Measurements from ENCODE around the gene ALKAL2. TPM values are rescaled to one million over a fixed set of nuclear protein-coding genes. Genes with fewer than 3 reads are reported as not detected.

The ALKAL2 gene
- total RNA-seq, 1 experiment from 2014 or later = 3.5 TPM

DNA sequence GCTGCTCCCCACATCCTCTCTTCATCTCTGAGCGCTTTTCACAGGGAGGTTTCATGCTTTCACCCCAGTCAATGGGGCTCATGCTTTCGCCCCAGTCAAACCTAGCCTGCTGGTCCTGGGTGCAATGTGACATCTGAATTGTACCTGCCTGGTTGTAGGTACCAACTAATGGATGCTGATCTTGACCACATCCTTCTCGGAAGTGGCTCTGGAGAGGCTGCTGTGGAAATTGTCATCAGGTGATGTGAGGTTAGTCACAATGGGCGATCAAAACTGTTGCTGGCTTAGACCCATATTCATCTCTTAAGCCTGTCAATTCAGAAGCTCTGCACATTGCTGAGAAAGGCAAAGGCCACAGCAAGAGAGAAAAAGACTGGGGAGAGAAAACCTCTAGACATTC lies 32.7 kb upstream of the ALKAL2 start:
- ChIA-PET CTCF (no interaction called here), POLR2A (no interaction called here)
- TF ChIP-seq ESRRA (CRISPR knock-in tag; IDR thresholded peaks at IDR 0.05; ENCODE audit: borderline replicate concordance) (no peak), GRHL2 (CRISPR knock-in tag; IDR thresholded peaks at IDR 0.05; ENCODE audit: insufficient replicate concordance, severe bottlenecking) (no peak), MYBL2 (CRISPR knock-in tag; IDR thresholded peaks at IDR 0.05) (no peak), NFATC4 (CRISPR knock-in tag; IDR thresholded peaks at IDR 0.05) (no peak), ZNF396 (CRISPR knock-in tag; IDR thresholded peaks at IDR 0.05; ENCODE audit: borderline replicate concordance) (no peak), PRRX2 (CRISPR knock-in tag; IDR thresholded peaks at IDR 0.05) (no peak), TEAD1 (CRISPR knock-in tag; IDR thresholded peaks at IDR 0.05) (no peak), IRF2 (CRISPR knock-in tag; IDR thresholded peaks at IDR 0.05; ENCODE audit: borderline replicate concordance, low read depth) (no peak)
- TF ChIP-seq, protein P1, sequence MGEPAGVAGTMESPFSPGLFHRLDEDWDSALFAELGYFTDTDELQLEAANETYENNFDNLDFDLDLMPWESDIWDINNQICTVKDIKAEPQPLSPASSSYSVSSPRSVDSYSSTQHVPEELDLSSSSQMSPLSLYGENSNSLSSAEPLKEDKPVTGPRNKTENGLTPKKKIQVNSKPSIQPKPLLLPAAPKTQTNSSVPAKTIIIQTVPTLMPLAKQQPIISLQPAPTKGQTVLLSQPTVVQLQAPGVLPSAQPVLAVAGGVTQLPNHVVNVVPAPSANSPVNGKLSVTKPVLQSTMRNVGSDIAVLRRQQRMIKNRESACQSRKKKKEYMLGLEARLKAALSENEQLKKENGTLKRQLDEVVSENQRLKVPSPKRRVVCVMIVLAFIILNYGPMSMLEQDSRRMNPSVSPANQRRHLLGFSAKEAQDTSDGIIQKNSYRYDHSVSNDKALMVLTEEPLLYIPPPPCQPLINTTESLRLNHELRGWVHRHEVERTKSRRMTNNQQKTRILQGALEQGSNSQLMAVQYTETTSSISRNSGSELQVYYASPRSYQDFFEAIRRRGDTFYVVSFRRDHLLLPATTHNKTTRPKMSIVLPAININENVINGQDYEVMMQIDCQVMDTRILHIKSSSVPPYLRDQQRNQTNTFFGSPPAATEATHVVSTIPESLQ (CRISPR knock-in tag; IDR thresholded peaks at IDR 0.05) = no peak
- TF ChIP-seq, protein P2, sequence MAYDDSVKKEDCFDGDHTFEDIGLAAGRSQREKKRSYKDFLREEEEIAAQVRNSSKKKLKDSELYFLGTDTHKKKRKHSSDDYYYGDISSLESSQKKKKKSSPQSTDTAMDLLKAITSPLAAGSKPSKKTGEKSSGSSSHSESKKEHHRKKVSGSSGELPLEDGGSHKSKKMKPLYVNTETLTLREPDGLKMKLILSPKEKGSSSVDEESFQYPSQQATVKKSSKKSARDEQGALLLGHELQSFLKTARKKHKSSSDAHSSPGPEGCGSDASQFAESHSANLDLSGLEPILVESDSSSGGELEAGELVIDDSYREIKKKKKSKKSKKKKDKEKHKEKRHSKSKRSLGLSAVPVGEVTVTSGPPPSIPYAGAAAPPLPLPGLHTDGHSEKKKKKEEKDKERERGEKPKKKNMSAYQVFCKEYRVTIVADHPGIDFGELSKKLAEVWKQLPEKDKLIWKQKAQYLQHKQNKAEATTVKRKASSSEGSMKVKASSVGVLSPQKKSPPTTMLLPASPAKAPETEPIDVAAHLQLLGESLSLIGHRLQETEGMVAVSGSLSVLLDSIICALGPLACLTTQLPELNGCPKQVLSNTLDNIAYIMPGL (CRISPR knock-in tag; IDR thresholded peaks at IDR 0.05) = no peak
- TF ChIP-seq, protein P3, sequence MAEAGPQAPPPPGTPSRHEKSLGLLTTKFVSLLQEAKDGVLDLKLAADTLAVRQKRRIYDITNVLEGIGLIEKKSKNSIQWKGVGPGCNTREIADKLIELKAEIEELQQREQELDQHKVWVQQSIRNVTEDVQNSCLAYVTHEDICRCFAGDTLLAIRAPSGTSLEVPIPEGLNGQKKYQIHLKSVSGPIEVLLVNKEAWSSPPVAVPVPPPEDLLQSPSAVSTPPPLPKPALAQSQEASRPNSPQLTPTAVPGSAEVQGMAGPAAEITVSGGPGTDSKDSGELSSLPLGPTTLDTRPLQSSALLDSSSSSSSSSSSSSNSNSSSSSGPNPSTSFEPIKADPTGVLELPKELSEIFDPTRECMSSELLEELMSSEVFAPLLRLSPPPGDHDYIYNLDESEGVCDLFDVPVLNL (CRISPR knock-in tag; IDR thresholded peaks at IDR 0.05; ENCODE audit: borderline replicate concordance, low read depth) = no peak
- TF ChIP-seq, protein P4, sequence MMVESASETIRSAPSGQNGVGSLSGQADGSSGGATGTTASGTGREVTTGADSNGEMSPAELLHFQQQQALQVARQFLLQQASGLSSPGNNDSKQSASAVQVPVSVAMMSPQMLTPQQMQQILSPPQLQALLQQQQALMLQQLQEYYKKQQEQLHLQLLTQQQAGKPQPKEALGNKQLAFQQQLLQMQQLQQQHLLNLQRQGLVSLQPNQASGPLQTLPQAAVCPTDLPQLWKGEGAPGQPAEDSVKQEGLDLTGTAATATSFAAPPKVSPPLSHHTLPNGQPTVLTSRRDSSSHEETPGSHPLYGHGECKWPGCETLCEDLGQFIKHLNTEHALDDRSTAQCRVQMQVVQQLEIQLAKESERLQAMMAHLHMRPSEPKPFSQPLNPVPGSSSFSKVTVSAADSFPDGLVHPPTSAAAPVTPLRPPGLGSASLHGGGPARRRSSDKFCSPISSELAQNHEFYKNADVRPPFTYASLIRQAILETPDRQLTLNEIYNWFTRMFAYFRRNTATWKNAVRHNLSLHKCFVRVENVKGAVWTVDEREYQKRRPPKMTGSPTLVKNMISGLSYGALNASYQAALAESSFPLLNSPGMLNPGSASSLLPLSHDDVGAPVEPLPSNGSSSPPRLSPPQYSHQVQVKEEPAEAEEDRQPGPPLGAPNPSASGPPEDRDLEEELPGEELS (CRISPR knock-in tag; IDR thresholded peaks at IDR 0.05) = no peak
- TF ChIP-seq, protein P5, sequence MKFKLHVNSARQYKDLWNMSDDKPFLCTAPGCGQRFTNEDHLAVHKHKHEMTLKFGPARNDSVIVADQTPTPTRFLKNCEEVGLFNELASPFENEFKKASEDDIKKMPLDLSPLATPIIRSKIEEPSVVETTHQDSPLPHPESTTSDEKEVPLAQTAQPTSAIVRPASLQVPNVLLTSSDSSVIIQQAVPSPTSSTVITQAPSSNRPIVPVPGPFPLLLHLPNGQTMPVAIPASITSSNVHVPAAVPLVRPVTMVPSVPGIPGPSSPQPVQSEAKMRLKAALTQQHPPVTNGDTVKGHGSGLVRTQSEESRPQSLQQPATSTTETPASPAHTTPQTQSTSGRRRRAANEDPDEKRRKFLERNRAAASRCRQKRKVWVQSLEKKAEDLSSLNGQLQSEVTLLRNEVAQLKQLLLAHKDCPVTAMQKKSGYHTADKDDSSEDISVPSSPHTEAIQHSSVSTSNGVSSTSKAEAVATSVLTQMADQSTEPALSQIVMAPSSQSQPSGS (CRISPR knock-in tag; IDR thresholded peaks at IDR 0.05; ENCODE audit: borderline replicate concordance, low read depth) = no peak
- TF ChIP-seq, protein P6, sequence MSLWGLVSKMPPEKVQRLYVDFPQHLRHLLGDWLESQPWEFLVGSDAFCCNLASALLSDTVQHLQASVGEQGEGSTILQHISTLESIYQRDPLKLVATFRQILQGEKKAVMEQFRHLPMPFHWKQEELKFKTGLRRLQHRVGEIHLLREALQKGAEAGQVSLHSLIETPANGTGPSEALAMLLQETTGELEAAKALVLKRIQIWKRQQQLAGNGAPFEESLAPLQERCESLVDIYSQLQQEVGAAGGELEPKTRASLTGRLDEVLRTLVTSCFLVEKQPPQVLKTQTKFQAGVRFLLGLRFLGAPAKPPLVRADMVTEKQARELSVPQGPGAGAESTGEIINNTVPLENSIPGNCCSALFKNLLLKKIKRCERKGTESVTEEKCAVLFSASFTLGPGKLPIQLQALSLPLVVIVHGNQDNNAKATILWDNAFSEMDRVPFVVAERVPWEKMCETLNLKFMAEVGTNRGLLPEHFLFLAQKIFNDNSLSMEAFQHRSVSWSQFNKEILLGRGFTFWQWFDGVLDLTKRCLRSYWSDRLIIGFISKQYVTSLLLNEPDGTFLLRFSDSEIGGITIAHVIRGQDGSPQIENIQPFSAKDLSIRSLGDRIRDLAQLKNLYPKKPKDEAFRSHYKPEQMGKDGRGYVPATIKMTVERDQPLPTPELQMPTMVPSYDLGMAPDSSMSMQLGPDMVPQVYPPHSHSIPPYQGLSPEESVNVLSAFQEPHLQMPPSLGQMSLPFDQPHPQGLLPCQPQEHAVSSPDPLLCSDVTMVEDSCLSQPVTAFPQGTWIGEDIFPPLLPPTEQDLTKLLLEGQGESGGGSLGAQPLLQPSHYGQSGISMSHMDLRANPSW (CRISPR knock-in tag; conservative IDR thresholded peaks at IDR 0.05; ENCODE audit: low read depth) = no peak
- H3K4me1 Mint-ChIP-seq = peaks cover 10% of the 10 kb centered on the region
- no peaks in the 10 kb centered on the region for H3K36me3 Mint-ChIP-seq
- H3K27me3 Mint-ChIP-seq (ENCODE audit: low read depth) = no peaks in the 10 kb centered on the region; the same call in 1 of the 2 replicates
- H3K9me3 Mint-ChIP-seq = no peaks in the 10 kb centered on the region
- no peak overlapping the region for H3K4me3 Mint-ChIP-seq
- DNase-seq (ENCODE audit: low spot score) = no peak
- no peak overlapping the region for H3K27ac Mint-ChIP-seq
- no peak for ATAC-seq
